HG02763 (cell line): ENCODE measurements around the gene MYO9A.

ENCODE experiments used
- ATAC-seq: cut with Tn5 transposase; IDR thresholded peaks from one replicate; pipeline ENCODE4 v1.9.1; 2021; ENCODE audit warnings: mild to moderate bottlenecking, moderate library complexity; ENCODE audit not compliant: unreplicated experiment

The MYO9A gene

DNA sequence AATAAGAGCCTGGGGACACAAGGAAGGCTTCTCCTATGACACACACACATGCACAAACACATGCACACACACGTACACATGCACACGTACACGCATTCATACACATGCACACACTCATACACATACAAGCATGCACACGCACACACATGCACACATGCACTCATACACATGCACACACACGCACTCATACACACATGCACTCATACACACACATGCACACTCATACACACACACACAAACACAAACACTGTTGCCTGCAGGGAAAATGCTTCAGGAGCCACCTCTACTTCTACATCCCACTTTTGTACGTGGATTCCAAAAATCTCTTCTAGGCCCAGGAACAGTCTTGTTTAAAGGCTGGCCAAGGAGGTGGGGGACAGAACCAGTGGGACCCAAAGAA, 328.3 kb downstream of the MYO9A start:
- ATAC-seq, result no peak

- ATAC-seq, result no peak
Observed at GRCh38 chr15:71788646-71789579, 329.0 kb downstream of the MYO9A start.

- ATAC-seq, result no peak
Observed at GRCh38 chr15:71786673-71787072, 331.3 kb downstream of the MYO9A start.

- ATAC-seq, result no peak
Observed at GRCh38 chr15:71785996-71786395, 332.0 kb downstream of the MYO9A start.

GRCh38 chr15:71784719-71785118, 333.2 kb downstream of the MYO9A start:
- no peak for ATAC-seq

GRCh38 chr15:71782422-71783165, 335.4 kb downstream of the MYO9A start:
- no peak for ATAC-seq

- ATAC-seq, result no peak
Observed at GRCh38 chr15:71781965-71782265, 336.0 kb downstream of the MYO9A start.

- ATAC-seq, result no peak
Observed at GRCh38 chr15:71781179-71781964, 336.6 kb downstream of the MYO9A start.

DNA sequence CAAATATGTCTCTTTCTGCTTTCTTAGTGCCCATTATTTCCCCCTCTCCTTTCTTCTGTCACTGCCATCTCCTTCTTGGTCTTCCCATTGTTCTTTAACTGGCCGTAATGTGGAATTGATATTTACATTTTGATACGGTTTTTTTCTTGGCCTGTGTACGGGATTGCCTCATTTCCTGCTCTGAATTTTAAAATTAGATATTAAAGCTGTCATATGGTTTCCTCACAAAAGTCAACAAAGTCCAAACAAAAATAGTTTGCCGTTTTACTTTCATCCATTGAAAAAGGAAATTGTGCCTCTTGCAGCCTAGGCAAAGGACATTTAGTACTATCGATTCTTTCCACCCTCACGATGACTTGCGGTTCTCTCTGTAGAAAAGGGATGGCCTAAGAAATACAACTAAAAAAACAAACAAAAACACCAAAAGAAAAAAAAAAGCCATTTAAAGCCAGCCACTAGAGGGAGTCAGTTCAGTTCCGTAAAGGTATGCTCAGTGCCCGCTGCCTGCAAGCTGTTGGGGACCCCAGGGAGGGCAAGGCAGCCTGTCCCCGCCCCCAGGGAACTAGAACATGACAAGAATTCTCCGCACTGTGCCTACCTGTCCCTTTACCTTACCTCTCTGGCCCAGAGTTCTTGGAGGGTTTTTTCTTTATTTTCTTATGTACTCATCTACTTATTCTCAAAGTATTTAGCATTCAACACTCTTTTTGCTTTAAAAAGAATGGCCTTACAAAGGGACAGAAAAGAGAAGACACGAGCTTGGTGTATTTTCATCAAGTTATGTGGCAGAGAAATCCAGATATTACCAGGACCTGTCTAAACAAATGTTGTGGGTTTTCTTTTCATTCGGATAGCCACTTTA, 337.6 kb downstream of the MYO9A start:
- ATAC-seq, result no peak

GRCh38 chr15:71779073-71779797, 338.7 kb downstream of the MYO9A start:
- ATAC-seq, result no peak

GRCh38 chr15:71777216-71777943, 340.6 kb downstream of the MYO9A start:
- ATAC-seq, result no peak

DNA sequence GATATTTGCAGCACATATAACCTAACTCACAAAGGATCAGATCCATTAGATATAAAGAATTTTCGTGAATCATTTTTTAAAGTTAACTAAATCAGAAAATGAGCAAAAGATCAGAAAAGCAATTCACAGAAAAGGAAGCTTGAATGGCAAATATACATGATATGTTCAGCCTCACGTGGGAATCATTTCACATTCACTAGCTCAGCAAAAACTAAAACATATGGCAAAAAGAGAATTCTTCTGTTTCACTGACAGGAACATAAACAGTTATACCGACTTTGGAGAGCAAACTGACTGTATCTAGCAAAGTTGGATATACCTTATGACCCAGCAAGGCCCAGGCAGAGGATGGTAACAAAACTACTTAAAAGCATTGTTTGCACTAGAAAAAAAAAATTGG, 341.6 kb downstream of the MYO9A start:
- no peak for ATAC-seq

DNA sequence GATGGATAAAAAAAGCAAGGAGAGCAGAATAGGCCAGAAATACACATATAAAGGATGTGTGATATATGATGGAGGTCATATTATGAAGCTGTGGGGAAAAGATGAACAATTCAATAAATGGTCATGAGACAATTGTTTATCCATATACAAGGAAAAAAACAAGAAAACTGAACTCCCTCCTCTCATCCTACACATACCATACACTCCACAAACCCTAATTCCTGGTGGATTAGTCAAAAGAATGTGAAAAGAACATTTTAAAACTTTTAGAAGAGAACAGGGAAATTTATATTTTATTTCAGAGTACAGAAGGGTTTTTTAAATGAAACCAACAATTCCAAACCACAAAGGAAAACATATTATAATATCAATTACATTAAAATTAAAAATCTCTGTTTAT, 342.1 kb downstream of the MYO9A start:
- no peak for ATAC-seq

- no peak for ATAC-seq
Observed at GRCh38 chr15:71773206-71773859, 344.6 kb downstream of the MYO9A start.
